Measurements from ENCODE around the gene EPHB1.

Gene EPHB1

DNA sequence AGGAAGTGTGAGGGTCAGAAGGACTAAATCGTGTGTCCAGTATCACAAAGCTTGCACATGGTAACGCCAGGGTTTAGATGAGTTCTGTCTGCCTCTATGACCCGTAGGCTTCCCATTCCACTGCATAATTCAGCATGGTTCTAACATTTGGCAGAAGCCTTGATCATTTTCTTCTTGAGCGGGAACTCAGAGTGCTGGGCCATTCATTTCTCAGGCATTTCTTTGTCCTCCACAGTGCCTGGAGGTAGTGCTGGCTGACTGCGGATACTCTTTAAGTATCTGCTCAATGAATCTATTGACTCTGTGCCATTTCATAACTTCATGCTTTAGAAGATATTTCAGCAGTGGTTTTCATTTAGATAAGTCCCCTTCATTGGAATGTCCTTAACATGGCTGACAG, 370.2 kb downstream of the EPHB1 start:
- DNase-seq (ENCODE audit: low read depth, low spot score): no peak
- no peaks in the 10 kb centered on the region for H3K36me3 ChIP-seq (ENCODE audit: insufficient read depth, low read length)

DNA sequence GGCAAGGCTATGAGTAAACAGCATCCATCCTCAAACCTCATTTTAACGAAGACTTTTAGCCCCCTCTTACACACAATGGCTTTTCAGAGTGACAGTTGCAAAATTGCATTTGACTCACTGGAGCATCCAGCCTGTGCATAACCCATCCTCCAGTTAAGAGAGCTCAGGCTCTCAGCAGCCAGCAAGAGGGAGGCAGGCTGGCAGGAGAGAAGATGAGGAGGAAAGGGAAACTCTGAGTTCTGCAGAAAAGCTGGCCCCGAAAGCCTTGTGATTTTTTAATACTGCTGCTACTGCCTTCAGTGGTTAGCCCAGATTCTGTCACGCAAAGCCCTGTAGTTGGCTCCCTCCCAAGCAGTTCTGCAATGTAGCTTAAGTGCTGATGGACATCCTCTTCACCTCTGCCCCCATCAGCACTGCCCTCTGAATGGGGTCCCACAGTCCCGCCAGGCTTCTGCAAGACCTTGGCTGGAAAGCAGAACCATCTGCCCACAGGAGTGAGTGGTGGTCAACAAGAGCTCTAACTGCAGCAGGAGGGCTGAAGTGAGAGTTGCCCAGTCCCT, 371.3 kb downstream of the EPHB1 start:
- no peak for DNase-seq (ENCODE audit: low read depth, low spot score)
- TF ChIP-seq FOXP2 (optimal IDR thresholded peaks at IDR 0.05; ENCODE audit: control extremely low read depth, extremely low read length, insufficient read depth) (no peak), POLR2AphosphoS5 (IDR thresholded peaks at IDR 0.05; ENCODE audit: borderline replicate concordance, low read depth, low read length) (no peak), EZH2 (IDR thresholded peaks at IDR 0.05) (no peak)

More for the DNA sequence above, 370.2 kb downstream of the EPHB1 start:
- Histone ChIP-seq H3K4me3 (no peak overlapping the region), H3K27ac (no peak overlapping the region), H3K9me3 (ENCODE audit: low read depth, low read length) (no peaks in the 10 kb centered on the region), H3K9ac (ENCODE audit: insufficient read length) (no peak overlapping the region)
- no peak for TF ChIP-seq POLR2AphosphoS5 (IDR thresholded peaks at IDR 0.05; ENCODE audit: borderline replicate concordance, low read depth, low read length)
- TF ChIP-seq EZH2 (IDR thresholded peaks at IDR 0.05): no peak

GRCh38 chr3:135168822-135169221, 373.8 kb downstream of the EPHB1 start:
- no peak for DNase-seq (ENCODE audit: low read depth, low spot score)
- no peak overlapping the region for H3K9ac ChIP-seq (ENCODE audit: insufficient read length)
- no peaks in the 10 kb centered on the region for H3K36me3 ChIP-seq (ENCODE audit: insufficient read depth, low read length)
- H3K4me3 ChIP-seq: no peak overlapping the region
- TF ChIP-seq POLR2AphosphoS5 (IDR thresholded peaks at IDR 0.05; ENCODE audit: borderline replicate concordance, low read depth, low read length) (no peak), EZH2 (IDR thresholded peaks at IDR 0.05) (no peak), FOXP2 (optimal IDR thresholded peaks at IDR 0.05; ENCODE audit: control extremely low read depth, extremely low read length, insufficient read depth) (no peak)
- H3K9me3 ChIP-seq (ENCODE audit: low read depth, low read length): no peaks in the 10 kb centered on the region
- H3K27ac ChIP-seq: no peak overlapping the region

More for the DNA sequence above, 371.3 kb downstream of the EPHB1 start:
- Histone ChIP-seq H3K9me3 (ENCODE audit: low read depth, low read length) (no peaks in the 10 kb centered on the region), H3K9ac (ENCODE audit: insufficient read length) (no peak overlapping the region), H3K27ac (no peak overlapping the region), H3K36me3 (ENCODE audit: insufficient read depth, low read length) (no peaks in the 10 kb centered on the region), H3K4me3 (no peak overlapping the region)

- H3K36me3 ChIP-seq (ENCODE audit: insufficient read depth, low read length): no peaks in the 10 kb centered on the region
- TF ChIP-seq POLR2AphosphoS5 (IDR thresholded peaks at IDR 0.05; ENCODE audit: borderline replicate concordance, low read depth, low read length) (no peak), EZH2 (IDR thresholded peaks at IDR 0.05) (no peak), FOXP2 (optimal IDR thresholded peaks at IDR 0.05; ENCODE audit: control extremely low read depth, extremely low read length, insufficient read depth) (no peak)
- H3K9ac ChIP-seq (ENCODE audit: insufficient read length): no peak overlapping the region
- H3K4me3 ChIP-seq: no peak overlapping the region
- DNase-seq (ENCODE audit: low read depth, low spot score): no peak
- H3K9me3 ChIP-seq (ENCODE audit: low read depth, low read length): no peaks in the 10 kb centered on the region
- no peak overlapping the region for H3K27ac ChIP-seq
These were observed 374.6 kb downstream of the EPHB1 start for GRCh38 chr3:135169651-135170050.

- Histone ChIP-seq H3K27ac (no peak overlapping the region), H3K4me3 (no peak overlapping the region), H3K9ac (ENCODE audit: insufficient read length) (no peak overlapping the region), H3K36me3 (ENCODE audit: insufficient read depth, low read length) (no peaks in the 10 kb centered on the region), H3K9me3 (ENCODE audit: low read depth, low read length) (no peaks in the 10 kb centered on the region)
- DNase-seq (ENCODE audit: low read depth, low spot score): no peak
- no peak for TF ChIP-seq FOXP2 (optimal IDR thresholded peaks at IDR 0.05; ENCODE audit: control extremely low read depth, extremely low read length, insufficient read depth)
- no peak for TF ChIP-seq POLR2AphosphoS5 (IDR thresholded peaks at IDR 0.05; ENCODE audit: borderline replicate concordance, low read depth, low read length)
- TF ChIP-seq EZH2 (IDR thresholded peaks at IDR 0.05): no peak
These were observed 375.7 kb downstream of the EPHB1 start for GRCh38 chr3:135170732-135171131.

DNA sequence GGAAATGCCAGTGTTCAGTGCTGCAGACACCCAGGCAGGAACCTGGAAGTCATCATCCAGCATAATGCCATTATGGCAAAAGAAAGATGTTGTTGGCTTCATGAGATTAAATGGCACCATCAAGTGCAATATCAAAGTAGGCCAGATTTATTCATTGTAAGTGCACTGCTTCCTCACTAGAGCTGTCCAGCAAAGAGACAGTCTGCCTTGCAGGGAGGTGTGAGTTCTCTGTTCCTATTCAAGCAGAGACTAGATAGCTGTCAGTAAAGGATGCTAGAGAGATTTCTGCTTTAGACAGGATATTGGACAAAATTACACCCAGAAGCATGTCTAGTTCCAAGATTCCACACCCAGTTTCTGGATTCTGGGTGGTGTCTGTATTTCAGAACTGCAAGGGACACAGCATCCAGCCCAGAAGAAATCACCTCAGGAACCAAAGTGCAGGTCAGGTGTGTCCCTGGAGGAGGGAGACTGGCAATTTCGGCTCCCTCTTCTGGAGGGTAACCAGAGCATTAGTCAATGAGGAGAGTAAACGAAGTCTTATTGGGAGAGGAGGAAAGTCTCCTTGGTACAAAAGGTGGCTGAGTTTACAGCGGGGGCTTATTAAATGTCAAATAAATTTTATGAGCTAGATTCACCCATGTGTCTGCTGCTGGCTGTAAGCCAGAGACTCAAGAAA, 377.3 kb downstream of the EPHB1 start:
- no peak overlapping the region for H3K4me3 ChIP-seq
- no peak overlapping the region for H3K27ac ChIP-seq
- DNase-seq (ENCODE audit: low read depth, low spot score): no peak
- no peaks in the 10 kb centered on the region for H3K9me3 ChIP-seq (ENCODE audit: low read depth, low read length)
- no peak overlapping the region for H3K9ac ChIP-seq (ENCODE audit: insufficient read length)
- H3K36me3 ChIP-seq (ENCODE audit: insufficient read depth, low read length): no peaks in the 10 kb centered on the region
- TF ChIP-seq EZH2 (IDR thresholded peaks at IDR 0.05): no peak

DNA sequence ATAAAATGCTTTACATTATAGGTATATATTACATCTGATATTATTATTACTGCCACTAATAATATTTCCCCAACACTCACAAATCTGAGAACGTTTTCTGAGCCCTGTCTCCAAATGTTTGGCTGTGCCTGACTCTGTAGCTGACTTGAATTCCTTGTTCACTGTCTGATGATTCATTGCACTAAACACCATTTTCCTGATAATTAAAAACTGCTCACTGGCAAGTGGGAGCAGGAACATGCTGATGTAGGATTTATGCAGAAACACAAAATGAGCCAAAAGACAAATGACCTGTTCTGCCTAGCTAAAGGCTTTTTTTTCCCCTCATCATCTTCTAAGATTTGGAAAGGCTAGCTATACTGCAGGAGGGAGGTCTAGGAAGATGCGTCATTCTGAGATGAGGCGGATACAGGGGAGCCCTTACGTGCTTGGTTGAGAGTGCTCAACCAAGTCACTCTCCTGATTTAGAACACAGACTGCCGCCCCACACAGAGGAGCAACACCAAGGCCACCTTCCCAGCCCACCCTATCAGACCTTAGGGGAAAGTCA, 380.7 kb downstream of the EPHB1 start:
- no peak for TF ChIP-seq POLR2AphosphoS5 (IDR thresholded peaks at IDR 0.05; ENCODE audit: borderline replicate concordance, low read depth, low read length)
- TF ChIP-seq EZH2 (IDR thresholded peaks at IDR 0.05): no peak
- TF ChIP-seq FOXP2 (optimal IDR thresholded peaks at IDR 0.05; ENCODE audit: control extremely low read depth, extremely low read length, insufficient read depth): no peak
- no peak for DNase-seq (ENCODE audit: low read depth, low spot score)
- no peak overlapping the region for H3K4me3 ChIP-seq
- no peaks in the 10 kb centered on the region for H3K36me3 ChIP-seq (ENCODE audit: insufficient read depth, low read length)
- no peak overlapping the region for H3K27ac ChIP-seq
- H3K9me3 ChIP-seq (ENCODE audit: low read depth, low read length): no peaks in the 10 kb centered on the region
- H3K9ac ChIP-seq (ENCODE audit: insufficient read length): no peak overlapping the region

DNA sequence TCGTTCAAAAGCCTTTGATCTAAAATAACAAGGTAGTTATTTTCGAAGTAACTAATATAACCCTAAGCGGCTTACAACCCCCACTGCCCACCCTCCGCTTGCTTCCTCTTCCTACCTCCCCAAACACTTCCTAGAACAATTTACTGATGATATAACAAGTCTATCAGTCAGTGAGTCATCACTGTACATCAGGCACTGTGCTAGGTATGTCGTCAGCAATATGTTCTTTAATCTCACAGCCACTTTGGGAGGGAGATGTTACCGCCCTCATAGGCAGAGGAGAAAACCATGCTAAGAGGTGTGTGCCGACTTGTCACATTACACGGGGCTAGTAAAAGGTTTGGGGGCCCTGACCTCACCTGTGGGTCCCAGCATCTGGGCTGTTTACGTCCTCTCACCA, 381.8 kb downstream of the EPHB1 start:
- Histone ChIP-seq H3K9me3 (ENCODE audit: low read depth, low read length) (no peaks in the 10 kb centered on the region), H3K9ac (ENCODE audit: insufficient read length) (no peak overlapping the region), H3K27ac (no peak overlapping the region), H3K36me3 (ENCODE audit: insufficient read depth, low read length) (no peaks in the 10 kb centered on the region), H3K4me3 (no peak overlapping the region)
- no peak for DNase-seq (ENCODE audit: low read depth, low spot score)
- no peak for TF ChIP-seq FOXP2 (optimal IDR thresholded peaks at IDR 0.05; ENCODE audit: control extremely low read depth, extremely low read length, insufficient read depth)
- no peak for TF ChIP-seq EZH2 (IDR thresholded peaks at IDR 0.05)
- no peak for TF ChIP-seq POLR2AphosphoS5 (IDR thresholded peaks at IDR 0.05; ENCODE audit: borderline replicate concordance, low read depth, low read length)

- no peak overlapping the region for H3K4me3 ChIP-seq
- H3K9me3 ChIP-seq (ENCODE audit: low read depth, low read length): no peaks in the 10 kb centered on the region
- TF ChIP-seq FOXP2 (optimal IDR thresholded peaks at IDR 0.05; ENCODE audit: control extremely low read depth, extremely low read length, insufficient read depth) (no peak), POLR2AphosphoS5 (IDR thresholded peaks at IDR 0.05; ENCODE audit: borderline replicate concordance, low read depth, low read length) (no peak), EZH2 (IDR thresholded peaks at IDR 0.05) (no peak)
- H3K9ac ChIP-seq (ENCODE audit: insufficient read length): no peak overlapping the region
- DNase-seq (ENCODE audit: low read depth, low spot score): no peak
- no peak overlapping the region for H3K27ac ChIP-seq
- no peaks in the 10 kb centered on the region for H3K36me3 ChIP-seq (ENCODE audit: insufficient read depth, low read length)
These were observed 383.5 kb downstream of the EPHB1 start for GRCh38 chr3:135178566-135178965.
